GM19438 (cell line): ENCODE results near the gene SMCHD1.
"Not testable (repeated sequence)": the region's sequence is repeated elsewhere in the genome, so short reads cannot be mapped to it uniquely, and the experiment has no call there.

Experiments
- ATAC-seq: cut with Tn5 transposase; IDR thresholded peaks from one replicate; pipeline ENCODE4 v1.9.1; 2021; ENCODE audit warnings: low read depth; ENCODE audit not compliant: unreplicated experiment

Gene SMCHD1

DNA sequence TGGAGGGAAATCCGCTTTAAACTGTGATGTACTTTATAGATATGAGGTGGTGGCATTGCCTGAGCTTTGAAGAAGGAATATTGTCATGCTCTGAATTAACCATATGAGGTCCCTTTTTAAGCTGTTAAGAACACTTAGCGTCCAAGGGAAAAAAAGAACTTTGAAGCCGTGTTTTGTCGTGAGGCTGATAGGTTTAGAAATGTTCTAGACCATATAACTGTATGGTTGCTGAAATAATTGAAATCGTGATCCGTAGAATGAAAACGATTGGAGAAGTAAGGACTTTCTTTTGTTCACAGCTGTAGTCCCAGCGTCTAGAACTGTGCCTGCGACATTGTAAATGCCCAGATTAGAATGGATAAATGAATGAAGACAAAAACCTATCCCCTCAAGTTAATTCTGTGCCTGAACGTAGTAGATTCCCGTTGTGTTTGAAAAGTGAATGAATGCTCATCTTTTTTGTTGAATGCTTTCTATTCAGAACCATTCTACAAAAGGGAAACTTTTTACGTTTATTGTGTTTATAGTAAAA is 1.5 kb downstream of the SMCHD1 start:
- no peak for ATAC-seq

- no peak for ATAC-seq
Observed at GRCh38 chr18:2657788-2658458, 2.4 kb downstream of the SMCHD1 start.

DNA sequence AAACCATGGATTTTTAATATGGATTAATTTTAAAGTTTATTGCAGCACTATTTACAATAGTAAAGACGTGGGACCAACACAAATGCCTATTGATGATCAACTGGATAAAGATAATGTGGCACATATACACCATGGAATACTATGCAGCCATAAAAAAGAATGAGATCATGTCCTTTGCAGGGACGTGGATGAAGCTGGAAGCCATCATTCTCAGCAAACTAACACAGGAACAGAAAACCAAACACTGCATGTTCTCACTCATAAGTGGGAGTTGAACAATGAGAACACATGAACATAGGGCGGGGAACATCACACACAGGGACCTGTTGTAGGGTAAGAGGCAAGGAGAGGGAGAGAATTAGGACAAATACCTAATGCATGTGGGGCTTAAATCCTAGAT is 5.3 kb downstream of the SMCHD1 start:
- not testable (repeated sequence) for ATAC-seq

- ATAC-seq: not testable (repeated sequence)
Observed at GRCh38 chr18:2662288-2662687, 6.8 kb downstream of the SMCHD1 start.

GRCh38 chr18:2662990-2663389 is 7.5 kb downstream of the SMCHD1 start:
- ATAC-seq: no peak

DNA sequence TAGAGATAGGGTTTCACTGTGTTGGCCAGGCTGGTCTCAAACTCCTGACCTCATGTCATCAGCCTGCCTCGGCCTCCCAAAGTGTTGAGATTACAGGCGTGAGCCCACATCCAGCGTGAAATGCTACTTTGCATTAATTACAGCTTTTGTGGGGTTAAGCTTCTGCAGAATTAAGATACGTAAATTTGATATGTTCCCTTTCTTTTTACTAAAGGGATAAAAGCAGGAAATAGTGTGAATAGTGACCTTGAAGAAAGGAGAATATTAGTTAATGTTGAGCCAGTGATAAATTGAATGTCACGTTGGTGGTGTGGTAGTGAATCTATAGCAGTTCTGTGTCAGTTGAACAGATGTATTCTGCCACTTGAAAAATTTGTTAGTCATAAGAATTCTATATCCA is 16.9 kb downstream of the SMCHD1 start:
- no peak for ATAC-seq

DNA sequence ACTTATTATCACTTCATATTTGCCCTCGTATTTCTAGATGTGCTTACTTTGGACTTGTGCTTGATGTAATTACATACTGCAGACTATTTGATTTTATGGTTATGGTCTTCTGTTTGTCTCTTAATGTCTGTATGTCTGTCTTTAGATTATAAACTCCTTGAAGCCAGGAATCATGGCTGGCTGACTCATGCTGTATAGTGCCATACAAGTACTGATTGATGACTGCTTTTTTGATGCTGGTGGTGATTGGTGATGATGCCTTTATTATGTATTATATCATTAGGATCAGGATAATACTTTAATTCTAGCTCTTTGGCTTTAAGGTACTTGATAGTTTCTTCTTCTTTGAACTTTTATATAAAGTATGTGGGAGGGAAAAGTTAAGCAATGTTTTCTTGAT is 17.3 kb downstream of the SMCHD1 start:
- ATAC-seq: no peak

DNA sequence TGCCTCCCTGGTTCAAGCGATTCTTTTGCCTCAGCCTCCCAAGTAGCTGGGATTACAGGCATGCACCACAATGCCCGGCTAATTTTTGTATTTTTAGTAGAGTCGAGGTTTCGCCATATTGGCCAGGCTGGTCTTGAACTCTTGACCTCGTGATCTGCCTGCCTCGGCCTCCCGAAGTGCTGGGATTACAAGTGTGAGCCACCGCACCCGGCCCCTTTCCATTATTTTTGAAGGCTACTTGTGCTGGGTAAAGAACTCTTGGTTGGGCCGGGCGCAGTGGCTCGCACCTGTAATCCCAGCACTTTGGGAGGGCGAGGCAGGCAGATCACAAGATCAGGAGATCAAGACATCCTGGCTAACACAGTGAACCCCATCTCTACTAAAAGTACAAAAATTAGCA is 23.4 kb downstream of the SMCHD1 start:
- ATAC-seq: not testable (repeated sequence)

- ATAC-seq: no peak
Observed at GRCh38 chr18:2680216-2680792, 24.8 kb downstream of the SMCHD1 start.

DNA sequence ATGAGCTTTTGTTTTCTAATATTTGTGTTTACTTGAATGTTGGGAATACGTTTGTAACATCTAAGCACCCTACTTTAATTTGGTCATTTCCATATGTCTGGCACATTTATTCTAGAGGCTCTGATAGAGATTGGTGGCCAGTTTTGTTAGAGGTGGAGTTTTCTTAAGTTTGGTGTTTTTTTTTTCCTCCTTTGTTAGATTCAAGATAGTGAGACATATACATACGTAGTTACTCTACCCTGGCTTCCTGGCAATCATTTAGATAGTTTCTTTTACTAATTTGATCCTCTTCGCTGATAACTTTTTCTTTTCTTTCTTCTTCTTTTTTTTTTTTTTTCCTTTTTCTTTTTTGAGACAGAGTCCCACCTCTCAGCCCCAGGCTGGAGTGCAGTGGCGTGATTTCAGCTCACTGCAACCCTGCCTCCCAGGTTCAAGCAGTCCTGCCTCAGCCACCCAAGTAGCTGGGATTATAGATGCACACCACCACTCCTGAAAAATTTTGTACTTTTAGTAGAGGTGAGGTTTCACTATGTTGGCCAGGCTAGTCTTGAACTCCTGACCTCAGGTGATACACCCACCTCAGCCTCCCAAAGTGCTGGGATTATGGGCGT is 26.6 kb downstream of the SMCHD1 start:
- ATAC-seq: no peak

DNA sequence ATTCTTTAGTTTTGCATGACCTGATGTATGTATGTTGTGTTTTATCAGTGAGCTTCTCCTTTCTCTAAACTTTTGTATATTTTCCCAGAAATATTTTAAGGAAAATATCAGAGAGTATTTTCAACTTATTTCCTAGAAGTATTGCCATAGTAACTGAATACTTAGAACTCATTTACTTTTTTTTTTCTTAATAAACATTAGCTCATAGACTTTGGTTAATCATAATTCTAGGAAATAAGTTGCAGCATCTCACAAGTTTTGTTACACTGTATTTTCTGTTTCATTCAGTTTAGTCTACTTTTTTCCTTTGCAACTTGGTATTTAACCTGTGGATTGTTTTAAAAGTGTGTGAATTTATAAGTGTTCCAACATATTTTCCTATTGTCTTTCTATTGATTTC is 27.5 kb downstream of the SMCHD1 start:
- ATAC-seq: no peak

GRCh38 chr18:2686349-2686968 is 30.9 kb downstream of the SMCHD1 start:
- no peak for ATAC-seq

DNA sequence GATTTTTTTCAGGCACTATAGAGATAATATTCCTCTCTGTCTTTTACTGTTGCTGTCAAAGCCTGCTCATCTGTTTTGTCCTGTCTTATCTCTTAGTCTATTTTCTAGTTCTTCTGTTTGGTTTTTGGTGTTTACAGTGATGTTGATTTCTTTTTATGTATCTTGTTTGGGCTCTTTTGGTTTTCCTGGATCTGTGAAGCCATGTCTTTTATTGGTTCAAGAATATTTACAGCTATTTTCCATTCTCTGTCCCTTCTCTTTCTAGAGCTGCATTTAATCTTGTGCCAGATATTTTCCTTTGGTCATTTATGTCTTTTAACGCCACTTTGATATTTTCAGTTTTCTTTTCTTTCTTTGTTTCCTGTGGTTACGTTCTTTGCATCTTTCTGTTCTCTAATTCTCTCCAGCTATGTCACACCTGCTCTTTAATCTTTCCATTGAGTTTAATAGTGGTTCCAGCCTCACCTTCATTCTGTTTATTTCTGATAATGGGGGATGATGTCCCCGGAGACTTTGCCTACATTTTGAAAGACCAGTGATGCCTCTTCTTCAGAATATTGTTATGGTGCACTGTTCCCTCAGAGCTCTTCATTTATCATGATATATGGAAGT is 32.0 kb downstream of the SMCHD1 start:
- ATAC-seq: no peak

DNA sequence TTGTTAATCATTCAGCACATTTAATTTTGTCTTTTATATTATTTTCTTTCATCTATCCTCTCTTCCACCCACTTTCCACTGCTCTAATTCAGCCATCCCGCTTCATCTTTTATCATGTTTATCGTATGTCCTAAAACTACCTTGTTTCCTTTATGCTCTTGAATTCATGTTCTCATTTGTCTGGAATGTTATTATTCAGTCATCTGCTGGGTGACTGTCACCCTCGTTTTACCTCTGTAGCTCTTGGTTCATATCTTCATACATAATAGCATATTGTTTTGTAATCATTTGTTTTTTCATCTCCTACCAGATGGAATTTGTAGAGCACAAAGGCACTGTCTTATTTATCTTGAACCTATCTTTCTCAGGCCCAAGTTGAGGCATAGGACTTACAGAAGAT is 37.0 kb downstream of the SMCHD1 start:
- ATAC-seq: no peak

DNA sequence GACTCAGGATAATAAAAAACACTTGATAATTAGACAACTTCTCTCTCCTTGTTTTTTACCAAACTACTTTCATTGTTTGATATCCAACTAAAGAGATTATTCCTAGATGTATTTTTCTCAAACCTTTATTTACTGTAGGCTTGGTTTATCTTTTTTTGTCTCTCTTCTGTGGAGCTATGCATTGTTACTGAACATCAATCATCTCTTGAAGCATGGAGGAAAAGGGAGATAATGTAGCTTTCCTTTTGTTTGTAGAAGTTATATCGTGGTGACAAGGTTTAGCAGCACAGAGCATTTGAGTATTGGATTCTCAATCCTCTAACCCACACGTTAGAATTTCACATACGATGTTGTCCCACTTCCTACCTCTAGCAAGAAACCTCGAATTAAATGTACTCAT is 41.7 kb downstream of the SMCHD1 start:
- no peak for ATAC-seq

DNA sequence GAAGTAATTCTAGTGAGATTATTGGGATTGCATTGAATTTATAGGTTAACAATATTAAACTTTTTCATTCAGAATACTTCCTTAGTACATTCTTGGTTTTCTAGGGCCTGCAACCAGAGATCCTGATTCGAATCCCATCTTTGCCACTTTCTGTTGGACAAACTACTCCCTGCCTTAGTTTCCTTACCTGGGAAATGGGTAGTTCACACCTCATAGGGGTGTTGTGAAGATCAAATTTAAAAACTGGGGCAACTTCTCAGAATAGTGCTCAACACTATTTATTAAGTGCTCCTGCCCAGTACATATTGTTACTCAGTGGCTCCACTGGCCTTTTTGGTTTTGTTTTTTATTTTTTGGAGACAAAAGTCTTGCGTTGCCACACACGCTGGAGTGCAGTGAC is 43.5 kb downstream of the SMCHD1 start:
- no peak for ATAC-seq

GRCh38 chr18:2704541-2704940 is 49.0 kb downstream of the SMCHD1 start:
- no peak for ATAC-seq

DNA sequence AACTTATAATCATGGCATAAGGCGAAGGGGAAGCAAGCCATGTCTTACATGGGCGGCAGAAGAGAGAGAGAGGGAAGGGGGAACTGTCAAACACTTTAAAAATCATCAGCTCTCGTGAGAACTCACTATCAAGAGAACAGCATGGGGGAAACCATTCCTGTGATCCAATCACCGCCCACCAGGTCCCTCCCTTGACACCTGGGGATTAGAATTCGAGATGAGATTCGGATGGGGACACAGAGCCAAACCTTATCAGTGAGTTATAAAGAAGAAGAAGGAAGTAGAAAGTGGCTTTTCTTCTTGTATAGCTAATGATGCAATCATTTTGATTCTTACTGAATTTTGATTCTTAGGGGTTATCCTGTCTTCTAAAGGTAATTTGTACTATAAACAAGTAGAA is 51.4 kb downstream of the SMCHD1 start:
- ATAC-seq: no peak

DNA sequence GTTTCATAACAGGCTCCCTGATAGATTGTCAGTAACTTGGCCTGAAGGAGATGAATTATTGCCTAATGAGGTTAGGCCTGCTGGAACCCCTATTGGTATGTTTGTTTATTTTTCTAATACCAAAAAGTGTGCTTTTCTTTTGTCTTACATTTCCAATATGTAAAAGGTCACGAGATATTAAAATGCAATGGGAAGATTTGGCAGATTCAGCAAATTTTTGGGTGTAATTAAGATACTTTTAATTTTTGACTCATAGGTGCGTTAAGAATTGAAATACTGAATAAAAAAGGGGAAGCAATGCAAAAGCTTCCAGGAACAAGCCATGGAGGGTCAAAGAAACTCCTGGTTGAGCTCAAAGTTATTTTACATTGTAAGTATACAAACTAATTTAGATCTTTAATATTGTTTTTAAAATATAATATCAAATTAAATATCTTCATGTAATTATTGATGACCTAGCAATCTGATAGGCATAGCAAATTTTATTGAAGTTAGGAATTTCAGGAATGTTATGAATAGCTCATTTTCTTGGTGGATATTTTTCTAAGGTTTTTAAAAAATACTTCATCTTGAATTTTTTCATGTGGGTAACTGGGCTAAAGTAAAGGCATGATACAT is 52.1 kb downstream of the SMCHD1 start:
- no peak for ATAC-seq

GRCh38 chr18:2709316-2709715 is 53.8 kb downstream of the SMCHD1 start:
- no peak for ATAC-seq

DNA sequence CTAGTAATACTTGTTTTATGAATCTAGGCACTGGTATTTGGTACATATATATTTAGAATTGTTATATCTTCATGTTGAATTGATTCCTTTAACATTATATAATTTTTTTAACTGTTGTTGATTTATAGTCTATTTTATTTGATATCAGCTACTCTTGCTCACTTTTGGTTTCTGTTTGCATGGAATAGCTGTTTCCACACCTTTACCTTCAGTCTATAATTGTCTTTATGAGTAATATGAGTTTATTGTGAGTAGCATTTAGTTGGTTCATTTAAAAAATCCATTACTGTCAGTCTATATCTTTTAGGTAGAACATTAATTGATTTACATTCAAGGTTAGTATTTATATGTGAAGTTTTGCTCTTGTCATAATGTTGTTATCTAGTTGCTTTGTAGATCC is 58.6 kb downstream of the SMCHD1 start:
- ATAC-seq: no peak
